Stimulated activated CD4-positive, alpha-beta T cell treated with anti-CD3 and anti-CD28 coated beads, Interleukin-15, amount 100 ng/mL, for 1 hour (primary cell): ENCODE measurements around the gene S1PR5.
A peak's percentile ranks its signal among the peaks of the same experiment; 100 is the strongest.
"Not testable (repeated sequence)": the region's sequence is repeated elsewhere in the genome, so short reads cannot be mapped to it uniquely, and the experiment has no call there.

Experiments
- DNase-seq, 2 donors: peaks; one replicate each; pipeline ENCODE4 v3.0.0-alpha.2; 2020; ENCODE audit warnings: low read depth in 1 of 2, low spot score in 1 of 2

Gene S1PR5

GRCh38 chr19:10544753-10545251 lies 27.6 kb upstream of the S1PR5 start:
- no peak for DNase-seq

GRCh38 chr19:10544242-10544752 lies 27.1 kb upstream of the S1PR5 start:
- no peak for DNase-seq

GRCh38 chr19:10543420-10544241 lies 26.4 kb upstream of the S1PR5 start, which contains the start of gene ATG4D:
Gene ATG4D, plus strand, starts transcription at chr19:10543904. Its CDS starts 187 bp downstream, at chr19:10544091.
- DNase-seq = peak; percentile 68 to 73

GRCh38 chr19:10543059-10543419 lies 25.8 kb upstream of the S1PR5 start:
- DNase-seq = no peak

GRCh38 chr19:10539016-10539415 lies 21.8 kb upstream of the S1PR5 start:
- not testable (repeated sequence) for DNase-seq

GRCh38 chr19:10538204-10538983 lies 21.1 kb upstream of the S1PR5 start:
- DNase-seq = no peak

- DNase-seq = no peak
Observed at GRCh38 chr19:10537668-10538067, 20.4 kb upstream of the S1PR5 start.

- DNase-seq = no peak
Observed at GRCh38 chr19:10535613-10536012, 18.4 kb upstream of the S1PR5 start.

- DNase-seq = no peak
Observed at GRCh38 chr19:10533646-10534386, 16.6 kb upstream of the S1PR5 start.

- no peak for DNase-seq
Observed at GRCh38 chr19:10532457-10532856, 15.2 kb upstream of the S1PR5 start.

GRCh38 chr19:10526887-10527286 lies 9.6 kb upstream of the S1PR5 start:
- DNase-seq = not testable (repeated sequence)

- no peak for DNase-seq
Observed at GRCh38 chr19:10525636-10526035, 8.4 kb upstream of the S1PR5 start.

- DNase-seq = no peak
Observed at GRCh38 chr19:10523135-10523636, 5.9 kb upstream of the S1PR5 start.

GRCh38 chr19:10521461-10522171 lies 4.4 kb upstream of the S1PR5 start:
- no peak for DNase-seq

GRCh38 chr19:10520652-10521318 lies 3.5 kb upstream of the S1PR5 start:
- DNase-seq = no peak

- no peak for DNase-seq
Observed at GRCh38 chr19:10519421-10519820, 2.2 kb upstream of the S1PR5 start.

GRCh38 chr19:10518444-10519361 lies 1.5 kb upstream of the S1PR5 start:
- no peak for DNase-seq

GRCh38 chr19:10517760-10518443 lies 655 bp upstream of the S1PR5 start:
- no peak for DNase-seq
